ENCODE results near the gene MAML2. TPM values are rescaled to one million over a fixed set of nuclear protein-coding genes. Genes with fewer than 3 reads are reported as not detected.

Gene MAML2
- total and polyA plus RNA-seq, 9 of the 15 experiments (the other 6 are each of a cell fraction or from before 2014, with no cell fraction given): 0.79 to 6.8 (median 4.8) TPM

- WGBS (ENCODE audit: insufficient coverage, low coverage, missing lambda C conversion rate): 97% methylated on average over 2 of the region's 2 CpGs
- ChIA-PET POLR2A (no interaction called here), CTCF (ENCODE audit: low intra/inter-chr PET ratio) (no interaction called here)
- peaks cover 1 to 8% of the 10 kb centered on the region in 2 experiments; a peak in 4 of 5 replicates for H3K4me1 ChIP-seq (replicated peaks in 1 of 2; ENCODE audit: control insufficient read depth in 2 of 2, insufficient read depth in 2 of 2, low read length in 2 of 2)
- no peaks in the 10 kb centered on the region for H3K79me2 ChIP-seq (ENCODE audit: control insufficient read depth, insufficient read depth, low read length)
- FAIRE-seq (no peak), ATAC-seq (no peak), DNase-seq (ENCODE audit: extremely low read depth in 1 of 4, low spot score in 3 of 4) (no peak)
- H3K9me3 ChIP-seq (replicated peaks; ENCODE audit: control insufficient read depth, insufficient read depth, low read depth, low read length): no peaks in the 10 kb centered on the region
- intact Hi-C loops (cut with micrococcal nuclease) (no loop called here), in situ Hi-C loops (cut with MboI) (no loop called here)
- TF ChIP-seq ZNF318 (IDR thresholded peaks at IDR 0.05; ENCODE audit: borderline replicate concordance in 1 of 2, low read depth in 1 of 2) (no peak), ZNF408 (CRISPR knock-in tag; IDR thresholded peaks at IDR 0.05; ENCODE audit: low read depth) (no peak), ATF1 (CRISPR knock-in tag; IDR thresholded peaks at IDR 0.05) (no peak), ATF1 (tag; IDR thresholded peaks at IDR 0.05) (no peak), ZNF518B (CRISPR knock-in tag; IDR thresholded peaks at IDR 0.05) (no peak), HDAC1 (IDR thresholded peaks at IDR 0.05) (no peak), NCOR1 (IDR thresholded peaks at IDR 0.05) (no peak)
- H2AFZ ChIP-seq (ENCODE audit: low read depth, low read length): no peak overlapping the region
- H3K9ac ChIP-seq (ENCODE audit: insufficient read depth in 1 of 2, low read depth in 2 of 2, low read length in 2 of 2): no peak overlapping the region
- no peaks in the 10 kb centered on the region for H3K36me3 ChIP-seq (ENCODE audit: control insufficient read depth, insufficient read depth, low read length)
- H3K4me3 ChIP-seq: no peak overlapping the region
- H4K20me1 ChIP-seq (replicated peaks; ENCODE audit: control insufficient read depth, insufficient read depth, low read length): no peaks in the 10 kb centered on the region
- no peaks in the 10 kb centered on the region for H3K9me1 ChIP-seq (ENCODE audit: control insufficient read depth, insufficient read depth, low read length)
- BruUV-seq (replicated peaks): no TSS peak
- no peak overlapping the region for H3K27ac ChIP-seq (ENCODE audit: extremely low read depth, low read depth, low read length)
- H3K27me3 ChIP-seq (ENCODE audit: control insufficient read depth in 2 of 2, insufficient read depth in 2 of 2, low read length in 2 of 2): no peaks in the 10 kb centered on the region
- H3K4me2 ChIP-seq (ENCODE audit: insufficient read depth, low read length): no peak overlapping the region
These were observed 136.0 kb downstream of the MAML2 start for GRCh38 chr11:96206955-96207354.

All from K562 (cell line).